ACC112 (cell line): Measurements from ENCODE around the gene CAGE1.

Source experiments
- H2AFZ ChIP-seq: fragments of 200-600 bp; sonication (generic); one replicate; pipeline ENCODE4 v1.6.0; 2017; ENCODE audit warnings: antibody characterized with exemption, low read length; ENCODE audit not compliant: unreplicated experiment
- H3K27ac ChIP-seq: fragments of 200-600 bp; sonication (generic); 2 replicates; pipeline ENCODE4 v1.5.1; 2014; ENCODE audit warnings: low read depth, mild to moderate bottlenecking, antibody characterized with exemption, low read length, moderate library complexity
- H3K27me3 ChIP-seq: fragments of 200-600 bp; sonication (generic); 2 replicates; pipeline ENCODE4 v1.6.1; 2014; ENCODE audit warnings: mild to moderate bottlenecking, antibody characterized with exemption, low read length, moderate library complexity, mixed read lengths; ENCODE audit not compliant: insufficient read depth
- H3K36me3 ChIP-seq: fragments of 200-600 bp; sonication (generic); 2 replicates; pipeline ENCODE4 v1.6.1; 2016; ENCODE audit warnings: mild to moderate bottlenecking, antibody characterized with exemption, low read length, moderate library complexity, mixed read lengths; ENCODE audit not compliant: insufficient read depth
- H3K4me1 ChIP-seq: fragments of 200-600 bp; sonication (generic); one replicate; pipeline ENCODE4 v1.6.1; 2016; ENCODE audit warnings: low read length, mixed read lengths; ENCODE audit not compliant: insufficient read depth, unreplicated experiment, control insufficient read depth
- H3K4me3 ChIP-seq: fragments of 200-600 bp; sonication (generic); 2 replicates; pipeline ENCODE4 v1.5.1; 2014; ENCODE audit warnings: mild to moderate bottlenecking, low read depth, low read length
- H3K79me2 ChIP-seq: fragments of 200-600 bp; sonication (generic); one replicate; pipeline ENCODE4 v1.6.0; 2016; ENCODE audit warnings: low read length; ENCODE audit not compliant: control insufficient read depth, unreplicated experiment, insufficient read depth

Gene CAGE1

GRCh38 chr6:7311176-7311575, 78.4 kb downstream of the CAGE1 start:
- Histone ChIP-seq H3K79me2 (peaks cover 59% of the 10 kb centered on the region), H3K4me3 (peak overlapping the region; percentile 98), H3K27ac (no peak overlapping the region), H2AFZ (no peak overlapping the region), H3K36me3 (peaks cover 22% of the 10 kb centered on the region), H3K27me3 (no peaks in the 10 kb centered on the region), H3K4me1 (peaks cover 25% of the 10 kb centered on the region)

- Histone ChIP-seq H3K27me3 (no peaks in the 10 kb centered on the region), H3K27ac (no peak overlapping the region), H3K79me2 (peaks cover 78% of the 10 kb centered on the region), H2AFZ (no peak overlapping the region), H3K36me3 (peaks cover 30% of the 10 kb centered on the region), H3K4me1 (peaks cover 24% of the 10 kb centered on the region), H3K4me3 (peak overlapping the region; percentile 36; the same call in 1 of the 2 replicates)
These were observed 80.5 kb downstream of the CAGE1 start for GRCh38 chr6:7309050-7309449.

DNA sequence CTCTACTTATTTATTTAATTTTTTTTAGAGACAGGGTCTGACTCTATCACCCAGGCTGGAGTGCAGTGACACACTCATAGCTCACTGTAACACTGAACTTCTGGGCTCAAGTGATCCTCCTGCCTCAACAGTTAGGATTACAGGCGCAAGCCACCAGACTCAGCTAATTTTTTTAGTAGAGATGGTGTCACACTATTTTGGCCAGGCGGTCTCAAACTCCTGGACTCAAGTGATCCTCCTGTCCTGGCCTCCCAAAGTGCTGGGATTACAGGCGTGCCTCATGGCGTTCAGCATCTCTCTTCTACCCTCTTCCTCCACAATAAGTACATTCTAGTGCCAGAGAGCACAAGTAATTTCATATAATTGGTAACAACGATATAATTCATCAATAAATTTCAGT, 82.0 kb downstream of the CAGE1 start:
- no peaks in the 10 kb centered on the region for H3K27me3 ChIP-seq
- H3K27ac ChIP-seq = no peak overlapping the region
- peaks cover 30% of the 10 kb centered on the region for H3K36me3 ChIP-seq
- H3K79me2 ChIP-seq = peaks cover 76% of the 10 kb centered on the region
- no peak overlapping the region for H3K4me3 ChIP-seq
- H3K4me1 ChIP-seq = peaks cover 17% of the 10 kb centered on the region
- no peak overlapping the region for H2AFZ ChIP-seq

GRCh38 chr6:7304821-7305220, 84.7 kb downstream of the CAGE1 start:
- no peaks in the 10 kb centered on the region for H3K27me3 ChIP-seq
- H3K4me1 ChIP-seq = peaks cover 7% of the 10 kb centered on the region
- H3K27ac ChIP-seq = no peak overlapping the region
- H3K79me2 ChIP-seq = peaks cover 51% of the 10 kb centered on the region
- peaks cover 44% of the 10 kb centered on the region for H3K36me3 ChIP-seq
- no peak overlapping the region for H3K4me3 ChIP-seq
- no peak overlapping the region for H2AFZ ChIP-seq

- Histone ChIP-seq H3K4me1 (no peaks in the 10 kb centered on the region), H3K79me2 (peaks cover 23% of the 10 kb centered on the region), H3K27me3 (no peaks in the 10 kb centered on the region), H3K4me3 (no peak overlapping the region), H3K27ac (no peak overlapping the region), H3K36me3 (peaks cover 45% of the 10 kb centered on the region), H2AFZ (no peak overlapping the region)
These were observed 87.8 kb downstream of the CAGE1 start for GRCh38 chr6:7301702-7302101.

- Histone ChIP-seq H3K4me1 (no peaks in the 10 kb centered on the region), H3K27ac (no peak overlapping the region), H3K4me3 (no peak overlapping the region), H3K27me3 (no peaks in the 10 kb centered on the region), H3K36me3 (peaks cover 48% of the 10 kb centered on the region), H3K79me2 (peaks cover 26% of the 10 kb centered on the region), H2AFZ (no peak overlapping the region)
These were observed 88.6 kb downstream of the CAGE1 start for GRCh38 chr6:7300926-7301325.

- H3K4me1 ChIP-seq = no peaks in the 10 kb centered on the region
- H3K27me3 ChIP-seq = no peaks in the 10 kb centered on the region
- no peak overlapping the region for H3K27ac ChIP-seq
- H2AFZ ChIP-seq = no peak overlapping the region
- H3K79me2 ChIP-seq = peaks cover 5% of the 10 kb centered on the region
- peaks cover 53% of the 10 kb centered on the region for H3K36me3 ChIP-seq
- H3K4me3 ChIP-seq = no peak overlapping the region
These were observed 91.4 kb downstream of the CAGE1 start for GRCh38 chr6:7298113-7298512.

DNA sequence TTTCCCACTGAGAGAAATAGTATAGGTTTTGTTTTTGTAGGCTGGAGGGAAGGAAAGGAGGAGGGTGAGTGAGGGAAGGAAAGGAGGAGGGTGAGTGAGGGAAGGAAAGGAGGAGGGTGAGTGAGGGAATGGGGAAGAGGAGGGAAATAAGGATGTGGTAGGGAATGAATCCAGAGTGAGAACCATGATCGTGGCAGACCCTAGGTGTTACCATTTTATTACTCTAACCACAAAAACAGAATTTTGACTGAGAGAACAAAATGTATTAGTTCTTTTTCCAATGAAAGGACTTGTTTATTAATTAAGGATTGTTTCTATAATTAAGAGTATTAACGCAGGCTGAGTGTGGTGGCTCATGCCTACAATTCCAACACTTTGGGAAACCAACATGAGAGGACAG, 92.9 kb downstream of the CAGE1 start:
- no peaks in the 10 kb centered on the region for H3K4me1 ChIP-seq
- peaks cover 49% of the 10 kb centered on the region for H3K36me3 ChIP-seq

GRCh38 chr6:7295916-7296315, 93.6 kb downstream of the CAGE1 start:
- Histone ChIP-seq H3K4me3 (no peak overlapping the region), H3K36me3 (peaks cover 45% of the 10 kb centered on the region), H3K4me1 (no peaks in the 10 kb centered on the region), H2AFZ (no peak overlapping the region), H3K27me3 (no peaks in the 10 kb centered on the region), H3K27ac (no peak overlapping the region), H3K79me2 (peaks cover 3% of the 10 kb centered on the region)

More for the DNA sequence above, 92.9 kb downstream of the CAGE1 start:
- Histone ChIP-seq H3K79me2 (peaks cover 5% of the 10 kb centered on the region), H3K27me3 (no peaks in the 10 kb centered on the region), H2AFZ (no peak overlapping the region), H3K27ac (no peak overlapping the region), H3K4me3 (no peak overlapping the region)

GRCh38 chr6:7292596-7293255, 96.8 kb downstream of the CAGE1 start:
- no peaks in the 10 kb centered on the region for H3K27me3 ChIP-seq
- no peak overlapping the region for H3K27ac ChIP-seq
- H3K4me1 ChIP-seq = no peaks in the 10 kb centered on the region
- H3K4me3 ChIP-seq = no peak overlapping the region
- H2AFZ ChIP-seq = no peak overlapping the region
- peaks cover 30% of the 10 kb centered on the region for H3K36me3 ChIP-seq
- H3K79me2 ChIP-seq = peaks cover 3% of the 10 kb centered on the region

- Histone ChIP-seq H3K27me3 (no peaks in the 10 kb centered on the region), H3K79me2 (no peaks in the 10 kb centered on the region), H2AFZ (no peak overlapping the region), H3K36me3 (peaks cover 25% of the 10 kb centered on the region), H3K27ac (no peak overlapping the region), H3K4me3 (no peak overlapping the region), H3K4me1 (no peaks in the 10 kb centered on the region)
These were observed 99.5 kb downstream of the CAGE1 start for GRCh38 chr6:7290079-7290478.
